Osteocyte (in vitro differentiated cells): Measurements from ENCODE around the gene CALHM5. TPM values are rescaled to one million over a fixed set of nuclear protein-coding genes. Genes with fewer than 3 reads are reported as not detected.

Experiments used
- DNase-seq: peaks from one replicate; pipeline ENCODE4 v3.0.0; 2021; ENCODE audit warnings: mixed read lengths; ENCODE audit not compliant: unreplicated experiment; ENCODE audit errors: extremely low spot score
- H3K27ac Mint-ChIP-seq: one replicate; pipeline ENCODE4 v1.8.0; 2021; ENCODE audit warnings: mild to moderate bottlenecking, mixed read lengths; ENCODE audit not compliant: unreplicated experiment
- H3K27me3 Mint-ChIP-seq: one replicate; pipeline ENCODE4 v1.8.0; 2021; ENCODE audit warnings: mixed read lengths; ENCODE audit not compliant: unreplicated experiment
- H3K36me3 Mint-ChIP-seq: one replicate; pipeline ENCODE4 v1.8.0; 2021; ENCODE audit warnings: mixed read lengths; ENCODE audit not compliant: unreplicated experiment
- H3K4me1 Mint-ChIP-seq: one replicate; pipeline ENCODE4 v1.8.0; 2021; ENCODE audit warnings: mixed read lengths; ENCODE audit not compliant: unreplicated experiment
- H3K4me3 Mint-ChIP-seq: one replicate; pipeline ENCODE4 v1.8.0; 2021; ENCODE audit warnings: mild to moderate bottlenecking, moderate library complexity, mixed read lengths; ENCODE audit not compliant: unreplicated experiment
- H3K9me3 Mint-ChIP-seq: one replicate; pipeline ENCODE4 v1.8.0; 2021; ENCODE audit warnings: mixed read lengths; ENCODE audit not compliant: unreplicated experiment
- total RNA-seq: library from RNA; stranded (reverse); gene quantifications from 2 replicates; pipeline ENCODE4 v1.2.1, GENCODE V29; 2021
- TF ChIP-seq, protein P1 (sequence below): fragments of 200-600 bp; sonication (generic); IDR thresholded peaks from 2 replicates; pipeline ENCODE4 v1.5.0; 2021; ENCODE audit warnings: antibody characterized with exemption, mild to moderate bottlenecking, moderate library complexity

The CALHM5 gene
- total RNA-seq, 1 donor from 2014 or later: 4.9 TPM

DNA sequence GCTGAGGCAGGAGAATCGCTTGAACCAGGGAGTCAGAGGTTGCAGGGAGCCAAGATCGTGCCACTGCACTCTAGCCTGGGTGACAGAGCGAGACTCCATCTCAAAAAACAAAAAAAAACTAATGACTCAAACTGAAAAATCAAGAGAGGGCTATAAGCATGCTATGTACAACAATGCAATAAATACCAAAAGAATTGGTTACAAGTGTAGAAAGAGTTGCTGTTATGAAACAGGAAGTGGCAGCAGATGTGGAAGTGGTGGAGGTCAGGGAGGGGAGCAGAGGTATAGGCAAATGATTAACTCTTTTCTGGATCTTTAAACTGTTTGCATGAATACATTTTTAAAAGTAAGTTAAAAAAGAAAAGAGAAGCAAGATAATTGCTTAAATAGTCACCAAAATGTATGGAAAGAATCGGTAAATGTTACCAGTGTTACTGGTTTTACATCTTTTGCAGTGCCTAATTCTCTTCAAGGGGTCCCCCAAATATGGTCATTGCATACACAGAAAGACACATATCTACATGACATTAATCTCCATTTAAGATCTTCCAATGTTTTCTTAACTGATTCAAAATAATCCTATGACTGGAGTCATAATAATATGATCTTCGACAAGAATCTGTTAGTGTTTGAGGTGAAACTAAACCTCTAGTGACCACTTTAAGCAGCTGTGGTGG lies 35.3 kb upstream of the CALHM5 start:
- Mint-ChIP-seq H3K4me1 (peaks cover 9% of the 10 kb centered on the region), H3K27ac (no peak overlapping the region), H3K4me3 (no peak overlapping the region), H3K36me3 (no peaks in the 10 kb centered on the region), H3K9me3 (no peaks in the 10 kb centered on the region), H3K27me3 (no peaks in the 10 kb centered on the region)
- TF ChIP-seq, protein P1, sequence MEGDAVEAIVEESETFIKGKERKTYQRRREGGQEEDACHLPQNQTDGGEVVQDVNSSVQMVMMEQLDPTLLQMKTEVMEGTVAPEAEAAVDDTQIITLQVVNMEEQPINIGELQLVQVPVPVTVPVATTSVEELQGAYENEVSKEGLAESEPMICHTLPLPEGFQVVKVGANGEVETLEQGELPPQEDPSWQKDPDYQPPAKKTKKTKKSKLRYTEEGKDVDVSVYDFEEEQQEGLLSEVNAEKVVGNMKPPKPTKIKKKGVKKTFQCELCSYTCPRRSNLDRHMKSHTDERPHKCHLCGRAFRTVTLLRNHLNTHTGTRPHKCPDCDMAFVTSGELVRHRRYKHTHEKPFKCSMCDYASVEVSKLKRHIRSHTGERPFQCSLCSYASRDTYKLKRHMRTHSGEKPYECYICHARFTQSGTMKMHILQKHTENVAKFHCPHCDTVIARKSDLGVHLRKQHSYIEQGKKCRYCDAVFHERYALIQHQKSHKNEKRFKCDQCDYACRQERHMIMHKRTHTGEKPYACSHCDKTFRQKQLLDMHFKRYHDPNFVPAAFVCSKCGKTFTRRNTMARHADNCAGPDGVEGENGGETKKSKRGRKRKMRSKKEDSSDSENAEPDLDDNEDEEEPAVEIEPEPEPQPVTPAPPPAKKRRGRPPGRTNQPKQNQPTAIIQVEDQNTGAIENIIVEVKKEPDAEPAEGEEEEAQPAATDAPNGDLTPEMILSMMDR: no peak
- DNase-seq: no peak

DNA sequence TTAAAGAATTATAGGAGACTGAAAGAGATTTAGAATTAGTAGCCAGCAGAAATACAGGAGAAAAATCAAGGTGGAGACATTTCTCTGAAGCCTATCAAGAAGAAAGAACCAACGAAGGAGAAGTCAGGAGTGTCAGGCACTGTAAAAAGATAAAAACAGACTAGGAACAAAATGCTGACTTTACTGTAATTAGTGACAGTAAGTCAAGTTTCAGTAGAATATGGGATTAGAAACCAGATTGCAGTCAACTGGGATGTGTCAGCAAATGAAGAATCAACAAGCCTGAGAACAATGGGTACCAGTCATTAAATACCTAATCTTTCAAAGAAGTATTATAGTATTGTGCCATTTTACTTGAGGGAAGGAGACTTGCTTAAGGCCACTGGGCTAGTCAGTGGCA lies 28.7 kb upstream of the CALHM5 start:
- Mint-ChIP-seq H3K27ac (no peak overlapping the region), H3K4me3 (no peak overlapping the region), H3K9me3 (no peaks in the 10 kb centered on the region), H3K36me3 (no peaks in the 10 kb centered on the region), H3K27me3 (peaks cover 7% of the 10 kb centered on the region), H3K4me1 (peaks cover 8% of the 10 kb centered on the region)
- DNase-seq: no peak
- TF ChIP-seq, protein P1: no peak

DNA sequence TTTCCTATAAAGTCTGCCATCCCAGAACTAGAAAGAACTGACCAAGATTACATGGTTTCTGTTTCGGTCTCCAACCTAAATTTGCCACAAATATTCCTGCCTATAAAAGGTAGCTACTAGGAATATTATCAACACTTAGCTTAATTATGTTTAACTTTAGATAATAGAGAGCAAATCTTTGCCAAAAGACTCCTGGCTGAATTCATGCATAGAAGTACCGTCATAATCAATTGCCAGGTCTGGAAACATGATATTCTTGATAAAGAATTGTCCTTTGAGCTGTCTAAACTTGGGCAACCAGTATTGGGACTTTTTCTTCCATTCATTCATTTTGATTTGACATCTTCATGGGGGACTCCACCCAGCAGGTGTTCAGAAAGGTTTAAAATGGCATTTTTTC lies 27.8 kb upstream of the CALHM5 start:
- Mint-ChIP-seq H3K4me1 (peaks cover 8% of the 10 kb centered on the region), H3K27ac (no peak overlapping the region), H3K36me3 (no peaks in the 10 kb centered on the region), H3K9me3 (no peaks in the 10 kb centered on the region), H3K27me3 (peaks cover 7% of the 10 kb centered on the region), H3K4me3 (no peak overlapping the region)
- TF ChIP-seq, protein P1: no peak
- DNase-seq: no peak

DNA sequence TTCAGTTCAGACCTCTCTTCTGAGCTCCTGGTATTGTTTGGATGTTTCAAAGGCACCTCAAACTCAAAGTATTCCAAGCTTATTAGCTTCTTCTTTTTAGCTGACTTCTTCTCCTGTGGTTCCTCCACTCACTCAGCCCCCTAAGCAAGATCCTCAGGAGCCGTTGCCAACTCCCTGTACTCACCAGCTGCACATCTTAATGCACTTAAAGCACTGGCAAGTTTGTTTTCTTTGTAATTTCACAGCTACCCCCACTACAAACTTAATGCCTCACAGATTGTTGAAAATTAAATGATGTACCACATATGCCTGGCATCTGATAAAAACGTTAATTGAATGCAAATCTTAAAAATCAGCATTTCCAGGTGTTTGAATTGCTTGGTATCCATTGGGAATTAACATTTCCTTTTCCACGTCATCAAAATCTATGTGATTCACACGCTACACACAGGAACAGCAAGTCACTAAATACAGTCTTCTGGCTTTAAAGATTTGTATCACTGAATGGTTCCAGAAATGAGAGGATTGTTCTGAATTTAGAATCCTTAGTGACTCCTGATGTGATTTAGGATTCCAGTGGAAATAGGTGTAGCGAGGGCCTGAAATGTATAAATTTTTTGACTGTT lies 25.8 kb upstream of the CALHM5 start:
- no peak for DNase-seq
- TF ChIP-seq, protein P1: no peak
- Mint-ChIP-seq H3K27me3 (peaks cover 8% of the 10 kb centered on the region), H3K36me3 (peaks cover 2% of the 10 kb centered on the region), H3K9me3 (peaks cover 7% of the 10 kb centered on the region), H3K27ac (no peak overlapping the region), H3K4me3 (no peak overlapping the region), H3K4me1 (peaks cover 8% of the 10 kb centered on the region)

DNA sequence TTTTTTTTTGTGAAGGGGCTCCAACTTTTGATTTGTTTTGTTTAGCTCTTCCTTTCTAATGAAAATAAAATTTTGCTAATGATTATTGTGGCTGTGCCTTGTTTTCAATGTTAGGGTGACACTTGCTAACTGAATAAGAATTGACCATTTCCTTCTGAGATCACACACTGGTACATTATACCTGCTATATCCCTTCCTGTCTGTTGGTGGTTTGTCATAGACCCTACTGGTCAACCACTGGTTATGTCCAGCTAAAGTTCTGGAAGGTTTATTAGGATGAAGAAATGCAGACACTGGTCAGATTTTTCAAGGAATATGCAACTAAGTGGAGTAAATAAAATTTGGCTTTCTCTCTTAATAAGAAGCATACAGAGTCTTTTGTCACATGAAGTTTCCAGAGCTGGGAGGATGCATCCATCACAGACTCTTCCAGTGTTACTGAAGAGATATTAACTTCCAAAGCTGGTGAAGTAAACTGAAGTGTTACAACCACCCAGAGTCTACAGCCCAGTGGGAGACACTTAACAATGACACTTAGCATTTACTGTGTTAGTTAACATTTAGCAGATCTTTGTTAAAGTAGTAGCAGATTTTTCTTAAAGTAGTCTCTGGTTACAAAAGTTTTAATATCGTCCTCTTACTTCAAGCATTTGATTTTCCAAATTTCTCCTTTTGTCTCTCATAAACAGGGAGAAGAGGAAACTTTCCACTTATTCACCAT lies 19.7 kb upstream of the CALHM5 start:
- no peak overlapping the region for H3K27ac Mint-ChIP-seq
- no peak overlapping the region for H3K4me3 Mint-ChIP-seq
- no peak for DNase-seq
- no peaks in the 10 kb centered on the region for H3K4me1 Mint-ChIP-seq
- TF ChIP-seq, protein P1: no peak
- peaks cover 2% of the 10 kb centered on the region for H3K27me3 Mint-ChIP-seq
- H3K9me3 Mint-ChIP-seq: peaks cover 16% of the 10 kb centered on the region
- peaks cover 2% of the 10 kb centered on the region for H3K36me3 Mint-ChIP-seq
